ENCODE data around the gene SEMA5A.

The SEMA5A gene

GRCh38 chr5:9342161-9342787 lies 203.6 kb downstream of the SEMA5A start:
- TF ChIP-seq CTCF (IDR thresholded peaks at IDR 0.05): no peak
- no peak overlapping the region for H3K27ac ChIP-seq
- no peaks in the 10 kb centered on the region for H3K27me3 ChIP-seq
- H3K36me3 ChIP-seq: no peaks in the 10 kb centered on the region
- no peaks in the 10 kb centered on the region for H3K4me1 ChIP-seq (ENCODE audit: control insufficient read depth in 1 of 2, insufficient read depth in 1 of 2, low read depth in 1 of 2, low read length in 1 of 2)
- H3K4me3 ChIP-seq (ENCODE audit: low read depth in 1 of 2, low read length in 1 of 2): no peak overlapping the region
- no peaks in the 10 kb centered on the region for H3K9me3 ChIP-seq

- Histone ChIP-seq H3K27ac (no peak overlapping the region), H3K4me1 (ENCODE audit: control insufficient read depth in 1 of 2, insufficient read depth in 1 of 2, low read depth in 1 of 2, low read length in 1 of 2) (no peaks in the 10 kb centered on the region)
Measured at GRCh38 chr5:9340085-9340484, 205.8 kb downstream of the SEMA5A start.

GRCh38 chr5:9339206-9339818 lies 206.6 kb downstream of the SEMA5A start:
- Histone ChIP-seq H3K27me3 (no peaks in the 10 kb centered on the region), H3K9me3 (no peaks in the 10 kb centered on the region), H3K4me1 (ENCODE audit: control insufficient read depth in 1 of 2, insufficient read depth in 1 of 2, low read depth in 1 of 2, low read length in 1 of 2) (no peaks in the 10 kb centered on the region), H3K36me3 (no peaks in the 10 kb centered on the region), H3K27ac (no peak overlapping the region), H3K4me3 (ENCODE audit: low read depth in 1 of 2, low read length in 1 of 2) (no peak overlapping the region)
- no peak for TF ChIP-seq CTCF (IDR thresholded peaks at IDR 0.05)

More at GRCh38 chr5:9340085-9340484, 205.8 kb downstream of the SEMA5A start:
- TF ChIP-seq CTCF (IDR thresholded peaks at IDR 0.05): no peak
- Histone ChIP-seq H3K36me3 (no peaks in the 10 kb centered on the region), H3K9me3 (no peaks in the 10 kb centered on the region), H3K27me3 (no peaks in the 10 kb centered on the region), H3K4me3 (ENCODE audit: low read depth in 1 of 2, low read length in 1 of 2) (no peak overlapping the region)

- H3K4me1 ChIP-seq (ENCODE audit: control insufficient read depth in 1 of 2, insufficient read depth in 1 of 2, low read depth in 1 of 2, low read length in 1 of 2): no peaks in the 10 kb centered on the region
- H3K27ac ChIP-seq: no peak overlapping the region
- no peaks in the 10 kb centered on the region for H3K27me3 ChIP-seq
- no peaks in the 10 kb centered on the region for H3K36me3 ChIP-seq
- no peak overlapping the region for H3K4me3 ChIP-seq (ENCODE audit: low read depth in 1 of 2, low read length in 1 of 2)
- H3K9me3 ChIP-seq: no peaks in the 10 kb centered on the region
- TF ChIP-seq CTCF (IDR thresholded peaks at IDR 0.05): no peak
Measured at GRCh38 chr5:9338796-9339195, 207.1 kb downstream of the SEMA5A start.

GRCh38 chr5:9337928-9338595 lies 207.8 kb downstream of the SEMA5A start:
- no peak for TF ChIP-seq CTCF (IDR thresholded peaks at IDR 0.05)
- no peak overlapping the region for H3K4me3 ChIP-seq (ENCODE audit: low read depth in 1 of 2, low read length in 1 of 2)
- H3K27ac ChIP-seq: no peak overlapping the region
- no peaks in the 10 kb centered on the region for H3K9me3 ChIP-seq
- H3K36me3 ChIP-seq: no peaks in the 10 kb centered on the region
- H3K27me3 ChIP-seq: no peaks in the 10 kb centered on the region
- no peaks in the 10 kb centered on the region for H3K4me1 ChIP-seq (ENCODE audit: control insufficient read depth in 1 of 2, insufficient read depth in 1 of 2, low read depth in 1 of 2, low read length in 1 of 2)

Measured in neutrophil (primary cell).